ENCODE measurements around the gene DENND1A. TPM values are rescaled to one million over a fixed set of nuclear protein-coding genes. Genes with fewer than 3 reads are reported as not detected.

The DENND1A gene
- total and polyA plus RNA-seq, 2 experiments from 2014 or later = 13.1 to 28.7 TPM

DNA sequence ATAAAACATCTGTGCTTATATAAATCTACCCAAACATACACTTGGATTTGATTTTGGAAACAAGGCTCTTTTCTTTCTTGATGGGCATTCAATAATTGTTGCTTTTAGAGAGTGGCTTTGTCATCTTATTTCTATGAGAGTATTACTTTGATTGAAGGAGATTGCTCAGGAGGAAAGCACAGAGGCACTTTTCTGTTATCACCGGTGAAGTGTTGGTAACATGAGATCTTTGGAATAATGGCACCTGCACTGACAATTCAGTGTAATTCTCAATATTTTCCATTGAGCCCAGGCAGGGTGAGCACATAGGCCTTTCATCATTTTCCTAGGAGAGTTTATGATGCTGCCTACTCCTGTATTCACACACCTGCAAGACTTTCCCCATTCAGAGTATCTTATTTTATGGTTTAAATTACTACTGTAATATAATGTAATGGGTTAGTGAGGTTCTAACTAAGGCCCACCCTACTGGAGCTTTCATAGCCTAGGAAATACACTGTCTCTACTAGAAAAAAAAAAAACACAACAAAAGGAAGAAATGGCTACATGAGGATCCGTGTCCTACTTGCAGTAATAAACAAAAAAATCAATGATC, 244.3 kb downstream of the DENND1A start:
- no peak overlapping the region for H3K27ac ChIP-seq (ENCODE audit: low read depth)
- TF ChIP-seq, protein P1, sequence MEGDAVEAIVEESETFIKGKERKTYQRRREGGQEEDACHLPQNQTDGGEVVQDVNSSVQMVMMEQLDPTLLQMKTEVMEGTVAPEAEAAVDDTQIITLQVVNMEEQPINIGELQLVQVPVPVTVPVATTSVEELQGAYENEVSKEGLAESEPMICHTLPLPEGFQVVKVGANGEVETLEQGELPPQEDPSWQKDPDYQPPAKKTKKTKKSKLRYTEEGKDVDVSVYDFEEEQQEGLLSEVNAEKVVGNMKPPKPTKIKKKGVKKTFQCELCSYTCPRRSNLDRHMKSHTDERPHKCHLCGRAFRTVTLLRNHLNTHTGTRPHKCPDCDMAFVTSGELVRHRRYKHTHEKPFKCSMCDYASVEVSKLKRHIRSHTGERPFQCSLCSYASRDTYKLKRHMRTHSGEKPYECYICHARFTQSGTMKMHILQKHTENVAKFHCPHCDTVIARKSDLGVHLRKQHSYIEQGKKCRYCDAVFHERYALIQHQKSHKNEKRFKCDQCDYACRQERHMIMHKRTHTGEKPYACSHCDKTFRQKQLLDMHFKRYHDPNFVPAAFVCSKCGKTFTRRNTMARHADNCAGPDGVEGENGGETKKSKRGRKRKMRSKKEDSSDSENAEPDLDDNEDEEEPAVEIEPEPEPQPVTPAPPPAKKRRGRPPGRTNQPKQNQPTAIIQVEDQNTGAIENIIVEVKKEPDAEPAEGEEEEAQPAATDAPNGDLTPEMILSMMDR (conservative IDR thresholded peaks at IDR 0.05; ENCODE audit: low read depth in 2 of 2) = no peak
- TF ChIP-seq STAT1 (IDR thresholded peaks at IDR 0.05; ENCODE audit: unreplicated experiment) = no peak
- H3K4me1 ChIP-seq (ENCODE audit: insufficient read depth) = no peaks in the 10 kb centered on the region; the same call in 1 of the 2 replicates
- H3K36me3 Mint-ChIP-seq (ENCODE audit: low read depth) = peaks cover 20% of the 10 kb centered on the region
- H3K9me3 Mint-ChIP-seq = peaks cover 5% of the 10 kb centered on the region; the same call in 2 of the 3 replicates
- no peaks in the 10 kb centered on the region for H3K27me3 ChIP-seq (ENCODE audit: insufficient read depth)
- peaks cover 15% of the 10 kb centered on the region; the same call in 2 of the 3 replicates for H3K4me1 Mint-ChIP-seq
- no peak overlapping the region for H3K4me3 Mint-ChIP-seq
- no peak overlapping the region for H3K27ac Mint-ChIP-seq
- no peaks in the 10 kb centered on the region for H3K27me3 Mint-ChIP-seq (ENCODE audit: insufficient read depth, low read depth, poor library complexity)
- no peaks in the 10 kb centered on the region; the same call in 1 of the 2 replicates for H4K20me1 ChIP-seq (replicated peaks; ENCODE audit: insufficient read depth)
- no peak overlapping the region for H2AFZ ChIP-seq
- H3K36me3 ChIP-seq (ENCODE audit: insufficient read depth) = no peaks in the 10 kb centered on the region
- no peaks in the 10 kb centered on the region for H3K9me2 ChIP-seq (ENCODE audit: insufficient read depth)
- no peak overlapping the region for H3K4me3 ChIP-seq
- no peaks in the 10 kb centered on the region for H3F3A ChIP-seq (replicated peaks; ENCODE audit: low read depth)
- no peak for ATAC-seq
- H3K4me2 ChIP-seq = no peak overlapping the region
- no peak for DNase-seq (ENCODE audit: low spot score)
- 0 out of 2 replicates have a peak, but pooled peaks cover 3% of the 10 kb centered on the region for H3K79me2 ChIP-seq (replicated peaks; ENCODE audit: insufficient read depth)

DNA sequence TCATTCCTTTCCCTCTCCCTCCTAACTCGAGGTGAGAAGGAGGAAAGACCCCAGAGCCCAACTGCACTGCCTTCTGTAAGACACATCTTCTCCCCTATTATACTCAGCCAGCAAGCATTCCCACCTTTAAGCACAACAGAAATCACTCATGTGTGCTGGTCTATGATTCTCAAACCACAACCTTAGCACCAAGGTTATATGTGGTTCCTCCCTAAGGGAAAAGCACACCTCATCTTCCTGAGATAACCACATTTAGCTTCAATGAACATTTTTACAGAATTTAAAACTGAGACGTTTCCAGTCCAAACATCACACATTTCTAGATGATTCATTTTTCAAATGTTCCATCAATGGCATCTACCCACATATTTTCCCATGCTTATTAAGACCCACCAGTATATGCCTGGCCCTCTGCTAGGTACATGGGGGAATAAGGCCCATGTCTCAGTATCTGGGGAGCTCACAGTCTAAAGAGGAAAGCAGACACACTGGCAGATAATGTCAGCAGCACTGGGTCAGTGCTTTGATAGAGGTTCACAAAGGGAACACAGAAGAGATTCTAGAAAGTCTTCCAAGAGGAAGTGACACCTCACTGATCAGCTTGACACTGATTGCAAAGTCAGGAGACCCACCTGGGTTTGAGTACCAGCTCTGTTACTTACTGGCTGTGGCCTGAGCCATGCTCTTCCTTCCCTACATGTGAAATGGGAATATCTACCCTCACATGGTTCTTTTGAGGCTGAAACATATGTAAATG, 245.4 kb downstream of the DENND1A start:
- Mint-ChIP-seq H3K4me1 (peaks cover 15% of the 10 kb centered on the region; the same call in 2 of the 3 replicates), H3K4me3 (no peak overlapping the region), H3K36me3 (ENCODE audit: low read depth) (peaks cover 21% of the 10 kb centered on the region), H3K27ac (no peak overlapping the region), H3K9me3 (peaks cover 5% of the 10 kb centered on the region; the same call in 2 of the 3 replicates), H3K27me3 (ENCODE audit: insufficient read depth, low read depth, poor library complexity) (no peaks in the 10 kb centered on the region)
- Histone ChIP-seq H3F3A (replicated peaks; ENCODE audit: low read depth) (no peaks in the 10 kb centered on the region), H2AFZ (no peak overlapping the region), H3K4me1 (ENCODE audit: insufficient read depth) (no peaks in the 10 kb centered on the region; the same call in 1 of the 2 replicates), H3K4me3 (no peak overlapping the region), H3K36me3 (ENCODE audit: insufficient read depth) (no peaks in the 10 kb centered on the region), H3K4me2 (no peak overlapping the region), H3K9me2 (ENCODE audit: insufficient read depth) (no peaks in the 10 kb centered on the region), H3K79me2 (replicated peaks; ENCODE audit: insufficient read depth) (0 out of 2 replicates have a peak, but pooled peaks cover 3% of the 10 kb centered on the region), H3K27me3 (ENCODE audit: insufficient read depth) (no peaks in the 10 kb centered on the region), H3K27ac (ENCODE audit: low read depth) (no peak overlapping the region), H4K20me1 (replicated peaks; ENCODE audit: insufficient read depth) (no peaks in the 10 kb centered on the region; the same call in 1 of the 2 replicates)
- ATAC-seq (no peak), DNase-seq (ENCODE audit: low spot score) (no peak)
- TF ChIP-seq STAT1 (IDR thresholded peaks at IDR 0.05; ENCODE audit: unreplicated experiment) (no peak), EZH2 (IDR thresholded peaks at IDR 0.05; ENCODE audit: low read depth, unreplicated experiment) (no peak), POLR2AphosphoS5 (IDR thresholded peaks at IDR 0.05; ENCODE audit: low read depth) (no peak)
- TF ChIP-seq, protein P2, sequence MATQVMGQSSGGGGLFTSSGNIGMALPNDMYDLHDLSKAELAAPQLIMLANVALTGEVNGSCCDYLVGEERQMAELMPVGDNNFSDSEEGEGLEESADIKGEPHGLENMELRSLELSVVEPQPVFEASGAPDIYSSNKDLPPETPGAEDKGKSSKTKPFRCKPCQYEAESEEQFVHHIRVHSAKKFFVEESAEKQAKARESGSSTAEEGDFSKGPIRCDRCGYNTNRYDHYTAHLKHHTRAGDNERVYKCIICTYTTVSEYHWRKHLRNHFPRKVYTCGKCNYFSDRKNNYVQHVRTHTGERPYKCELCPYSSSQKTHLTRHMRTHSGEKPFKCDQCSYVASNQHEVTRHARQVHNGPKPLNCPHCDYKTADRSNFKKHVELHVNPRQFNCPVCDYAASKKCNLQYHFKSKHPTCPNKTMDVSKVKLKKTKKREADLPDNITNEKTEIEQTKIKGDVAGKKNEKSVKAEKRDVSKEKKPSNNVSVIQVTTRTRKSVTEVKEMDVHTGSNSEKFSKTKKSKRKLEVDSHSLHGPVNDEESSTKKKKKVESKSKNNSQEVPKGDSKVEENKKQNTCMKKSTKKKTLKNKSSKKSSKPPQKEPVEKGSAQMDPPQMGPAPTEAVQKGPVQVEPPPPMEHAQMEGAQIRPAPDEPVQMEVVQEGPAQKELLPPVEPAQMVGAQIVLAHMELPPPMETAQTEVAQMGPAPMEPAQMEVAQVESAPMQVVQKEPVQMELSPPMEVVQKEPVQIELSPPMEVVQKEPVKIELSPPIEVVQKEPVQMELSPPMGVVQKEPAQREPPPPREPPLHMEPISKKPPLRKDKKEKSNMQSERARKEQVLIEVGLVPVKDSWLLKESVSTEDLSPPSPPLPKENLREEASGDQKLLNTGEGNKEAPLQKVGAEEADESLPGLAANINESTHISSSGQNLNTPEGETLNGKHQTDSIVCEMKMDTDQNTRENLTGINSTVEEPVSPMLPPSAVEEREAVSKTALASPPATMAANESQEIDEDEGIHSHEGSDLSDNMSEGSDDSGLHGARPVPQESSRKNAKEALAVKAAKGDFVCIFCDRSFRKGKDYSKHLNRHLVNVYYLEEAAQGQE (IDR thresholded peaks at IDR 0.05; ENCODE audit: unreplicated experiment) = no peak
- TF ChIP-seq, protein P3, sequence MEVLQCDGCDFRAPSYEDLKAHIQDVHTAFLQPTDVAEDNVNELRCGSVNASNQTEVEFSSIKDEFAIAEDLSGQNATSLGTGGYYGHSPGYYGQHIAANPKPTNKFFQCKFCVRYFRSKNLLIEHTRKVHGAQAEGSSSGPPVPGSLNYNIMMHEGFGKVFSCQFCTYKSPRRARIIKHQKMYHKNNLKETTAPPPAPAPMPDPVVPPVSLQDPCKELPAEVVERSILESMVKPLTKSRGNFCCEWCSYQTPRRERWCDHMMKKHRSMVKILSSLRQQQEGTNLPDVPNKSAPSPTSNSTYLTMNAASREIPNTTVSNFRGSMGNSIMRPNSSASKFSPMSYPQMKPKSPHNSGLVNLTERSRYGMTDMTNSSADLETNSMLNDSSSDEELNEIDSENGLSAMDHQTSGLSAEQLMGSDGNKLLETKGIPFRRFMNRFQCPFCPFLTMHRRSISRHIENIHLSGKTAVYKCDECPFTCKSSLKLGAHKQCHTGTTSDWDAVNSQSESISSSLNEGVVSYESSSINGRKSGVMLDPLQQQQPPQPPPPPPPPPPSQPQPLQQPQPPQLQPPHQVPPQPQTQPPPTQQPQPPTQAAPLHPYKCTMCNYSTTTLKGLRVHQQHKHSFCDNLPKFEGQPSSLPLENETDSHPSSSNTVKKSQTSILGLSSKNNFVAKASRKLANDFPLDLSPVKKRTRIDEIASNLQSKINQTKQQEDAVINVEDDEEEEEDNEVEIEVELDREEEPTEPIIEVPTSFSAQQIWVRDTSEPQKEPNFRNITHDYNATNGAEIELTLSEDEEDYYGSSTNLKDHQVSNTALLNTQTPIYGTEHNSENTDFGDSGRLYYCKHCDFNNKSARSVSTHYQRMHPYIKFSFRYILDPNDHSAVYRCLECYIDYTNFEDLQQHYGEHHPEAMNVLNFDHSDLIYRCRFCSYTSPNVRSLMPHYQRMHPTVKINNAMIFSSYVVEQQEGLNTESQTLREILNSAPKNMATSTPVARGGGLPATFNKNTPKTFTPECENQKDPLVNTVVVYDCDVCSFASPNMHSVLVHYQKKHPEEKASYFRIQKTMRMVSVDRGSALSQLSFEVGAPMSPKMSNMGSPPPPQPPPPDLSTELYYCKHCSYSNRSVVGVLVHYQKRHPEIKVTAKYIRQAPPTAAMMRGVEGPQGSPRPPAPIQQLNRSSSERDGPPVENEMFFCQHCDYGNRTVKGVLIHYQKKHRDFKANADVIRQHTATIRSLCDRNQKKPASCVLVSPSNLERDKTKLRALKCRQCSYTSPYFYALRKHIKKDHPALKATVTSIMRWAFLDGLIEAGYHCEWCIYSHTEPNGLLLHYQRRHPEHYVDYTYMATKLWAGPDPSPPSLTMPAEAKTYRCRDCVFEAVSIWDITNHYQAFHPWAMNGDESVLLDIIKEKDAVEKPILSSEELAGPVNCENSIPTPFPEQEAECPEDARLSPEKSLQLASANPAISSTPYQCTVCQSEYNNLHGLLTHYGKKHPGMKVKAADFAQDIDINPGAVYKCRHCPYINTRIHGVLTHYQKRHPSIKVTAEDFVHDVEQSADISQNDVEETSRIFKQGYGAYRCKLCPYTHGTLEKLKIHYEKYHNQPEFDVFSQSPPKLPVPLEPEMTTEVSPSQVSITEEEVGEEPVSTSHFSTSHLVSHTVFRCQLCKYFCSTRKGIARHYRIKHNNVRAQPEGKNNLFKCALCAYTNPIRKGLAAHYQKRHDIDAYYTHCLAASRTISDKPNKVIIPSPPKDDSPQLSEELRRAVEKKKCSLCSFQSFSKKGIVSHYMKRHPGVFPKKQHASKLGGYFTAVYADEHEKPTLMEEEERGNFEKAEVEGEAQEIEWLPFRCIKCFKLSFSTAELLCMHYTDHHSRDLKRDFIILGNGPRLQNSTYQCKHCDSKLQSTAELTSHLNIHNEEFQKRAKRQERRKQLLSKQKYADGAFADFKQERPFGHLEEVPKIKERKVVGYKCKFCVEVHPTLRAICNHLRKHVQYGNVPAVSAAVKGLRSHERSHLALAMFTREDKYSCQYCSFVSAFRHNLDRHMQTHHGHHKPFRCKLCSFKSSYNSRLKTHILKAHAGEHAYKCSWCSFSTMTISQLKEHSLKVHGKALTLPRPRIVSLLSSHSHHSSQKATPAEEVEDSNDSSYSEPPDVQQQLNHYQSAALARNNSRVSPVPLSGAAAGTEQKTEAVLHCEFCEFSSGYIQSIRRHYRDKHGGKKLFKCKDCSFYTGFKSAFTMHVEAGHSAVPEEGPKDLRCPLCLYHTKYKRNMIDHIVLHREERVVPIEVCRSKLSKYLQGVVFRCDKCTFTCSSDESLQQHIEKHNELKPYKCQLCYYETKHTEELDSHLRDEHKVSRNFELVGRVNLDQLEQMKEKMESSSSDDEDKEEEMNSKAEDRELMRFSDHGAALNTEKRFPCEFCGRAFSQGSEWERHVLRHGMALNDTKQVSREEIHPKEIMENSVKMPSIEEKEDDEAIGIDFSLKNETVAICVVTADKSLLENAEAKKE (CRISPR knock-in tag; IDR thresholded peaks at IDR 0.05) = no peak
